ENCODE results near the gene ACP1. TPM values are rescaled to one million over a fixed set of nuclear protein-coding genes. Genes with fewer than 3 reads are reported as not detected.

The ACP1 gene
- total and polyA plus RNA-seq, 5 donors from 2014 or later: 77.2 to 175 (median 166) TPM

- peaks cover 0 to 1% (median 0%) of the 10 kb centered on the region in 7 donors for H3K9me3 Mint-ChIP-seq
- H3K4me1 ChIP-seq (ENCODE audit: control insufficient read depth, insufficient read depth, low read length, poor library complexity, severe bottlenecking): peaks cover 22% of the 10 kb centered on the region
Observed at GRCh38 chr2:287911-288757, 23.4 kb downstream of the ACP1 start, which contains the start of gene ALKAL2. TSS of gene ALKAL2 (minus strand) at chr2:288091. CDS start at chr2:287835, 256 bp downstream.

GRCh38 chr2:288758-289361, 24.1 kb downstream of the ACP1 start:
- Histone ChIP-seq H3K27ac (ENCODE audit: insufficient read depth, low read length, poor library complexity, severe bottlenecking) (no peak overlapping the region), H3K4me1 (ENCODE audit: control insufficient read depth, insufficient read depth, low read length, poor library complexity, severe bottlenecking) (peaks cover 22% of the 10 kb centered on the region), H3K4me3 (ENCODE audit: low read depth, low read length) (no peak overlapping the region), H3K9me3 (ENCODE audit: control insufficient read depth in 2 of 2, low read length in 2 of 2) (no peaks in the 10 kb centered on the region), H3K36me3 (ENCODE audit: control insufficient read depth, insufficient read depth, low read length) (no peaks in the 10 kb centered on the region), H3K27me3 (ENCODE audit: control insufficient read depth, insufficient read depth, low read length) (peaks cover 24% of the 10 kb centered on the region)
- Mint-ChIP-seq H3K9me3 (peaks cover 0 to 1% (median 0%) of the 10 kb centered on the region in 7 donors), H3K27ac (no peak overlapping the region), H3K36me3 (peaks cover 6% of the 10 kb centered on the region), H3K27me3 (peaks cover 53% of the 10 kb centered on the region), H3K4me1 (peaks cover 0 to 12% (median 1%) of the 10 kb centered on the region in 4 donors), H3K4me3 (no peak overlapping the region)
- DNase-seq (peak in 1 of 3 donors; percentile 47), ATAC-seq (ENCODE audit: low read depth in 2 of 2) (no peak)

More at GRCh38 chr2:287911-288757, 23.4 kb downstream of the ACP1 start, which contains the start of gene ALKAL2:
- no peaks in the 10 kb centered on the region for H3K9me3 ChIP-seq (ENCODE audit: control insufficient read depth in 2 of 2, low read length in 2 of 2)
- Mint-ChIP-seq H3K27ac (no peak within 1 kb of the TSS), H3K36me3 (peaks cover 10% of the 10 kb centered on the region), H3K4me3 (peak within 1 kb of the TSS in 3 of 4 donors; percentile 13 to 65 (median 50)), H3K27me3 (peaks cover 52% of the 10 kb centered on the region), H3K4me1 (peaks cover 0 to 12% (median 1%) of the 10 kb centered on the region in 4 donors)
- ATAC-seq (ENCODE audit: low read depth in 2 of 2) (no peak), DNase-seq (peak in 1 of 3 donors; percentile 17)
- no peak within 1 kb of the TSS for H3K27ac ChIP-seq (ENCODE audit: insufficient read depth, low read length, poor library complexity, severe bottlenecking)
- H3K4me3 ChIP-seq (ENCODE audit: low read depth, low read length): no peak within 1 kb of the TSS
- no peaks in the 10 kb centered on the region for H3K36me3 ChIP-seq (ENCODE audit: control insufficient read depth, insufficient read depth, low read length)
- peaks cover 24% of the 10 kb centered on the region for H3K27me3 ChIP-seq (ENCODE audit: control insufficient read depth, insufficient read depth, low read length)

- peaks cover 0 to 1% (median 0%) of the 10 kb centered on the region in 7 donors for H3K9me3 Mint-ChIP-seq
- ATAC-seq (ENCODE audit: low read depth in 2 of 2) (no peak), DNase-seq (peak in 2 of 3 donors; percentile 20 to 32)
- peaks cover 0 to 12% (median 1%) of the 10 kb centered on the region in 4 donors for H3K4me1 Mint-ChIP-seq
- Histone ChIP-seq H3K36me3 (ENCODE audit: control insufficient read depth, insufficient read depth, low read length) (no peaks in the 10 kb centered on the region), H3K4me1 (ENCODE audit: control insufficient read depth, insufficient read depth, low read length, poor library complexity, severe bottlenecking) (peaks cover 22% of the 10 kb centered on the region), H3K27me3 (ENCODE audit: control insufficient read depth, insufficient read depth, low read length) (peaks cover 24% of the 10 kb centered on the region), H3K4me3 (ENCODE audit: low read depth, low read length) (peak overlapping the region; percentile 48), H3K9me3 (ENCODE audit: control insufficient read depth in 2 of 2, low read length in 2 of 2) (no peaks in the 10 kb centered on the region), H3K27ac (ENCODE audit: insufficient read depth, low read length, poor library complexity, severe bottlenecking) (no peak overlapping the region)
- no peak overlapping the region for H3K27ac Mint-ChIP-seq
- H3K36me3 Mint-ChIP-seq: peaks cover 6% of the 10 kb centered on the region
- H3K4me3 Mint-ChIP-seq: peak overlapping the region; percentile 52 to 82 (median 78)
- peaks cover 53% of the 10 kb centered on the region for H3K27me3 Mint-ChIP-seq
Observed at GRCh38 chr2:289362-290089, 24.8 kb downstream of the ACP1 start.

- peaks cover 6% of the 10 kb centered on the region for H3K36me3 Mint-ChIP-seq
- H3K36me3 ChIP-seq (ENCODE audit: control insufficient read depth, insufficient read depth, low read length): no peaks in the 10 kb centered on the region
- H3K27me3 Mint-ChIP-seq: peaks cover 53% of the 10 kb centered on the region
- no peaks in the 10 kb centered on the region for H3K9me3 ChIP-seq (ENCODE audit: control insufficient read depth in 2 of 2, low read length in 2 of 2)
- DNase-seq: peak; percentile 27 to 70 (median 44)
- no peak overlapping the region for H3K27ac ChIP-seq (ENCODE audit: insufficient read depth, low read length, poor library complexity, severe bottlenecking)
- H3K9me3 Mint-ChIP-seq: peaks cover 0 to 1% (median 0%) of the 10 kb centered on the region in 7 donors
- no peak for ATAC-seq (ENCODE audit: low read depth in 2 of 2)
- H3K4me1 ChIP-seq (ENCODE audit: control insufficient read depth, insufficient read depth, low read length, poor library complexity, severe bottlenecking): peaks cover 22% of the 10 kb centered on the region
- H3K4me1 Mint-ChIP-seq: peaks cover 0 to 12% (median 1%) of the 10 kb centered on the region in 4 donors
- H3K27me3 ChIP-seq (ENCODE audit: control insufficient read depth, insufficient read depth, low read length): peaks cover 24% of the 10 kb centered on the region
- H3K4me3 ChIP-seq (ENCODE audit: low read depth, low read length): peak overlapping the region; percentile 48
- H3K27ac Mint-ChIP-seq: no peak overlapping the region
- H3K4me3 Mint-ChIP-seq: peak overlapping the region; percentile 52 to 82 (median 78)
Observed at GRCh38 chr2:290090-290722, 25.5 kb downstream of the ACP1 start.

GRCh38 chr2:295090-295489, 30.3 kb downstream of the ACP1 start:
- Histone ChIP-seq H3K36me3 (ENCODE audit: control insufficient read depth, insufficient read depth, low read length) (no peaks in the 10 kb centered on the region), H3K27me3 (ENCODE audit: control insufficient read depth, insufficient read depth, low read length) (peaks cover 22% of the 10 kb centered on the region), H3K9me3 (ENCODE audit: control insufficient read depth in 2 of 2, low read length in 2 of 2) (no peaks in the 10 kb centered on the region), H3K27ac (ENCODE audit: insufficient read depth, low read length, poor library complexity, severe bottlenecking) (no peak overlapping the region), H3K4me1 (ENCODE audit: control insufficient read depth, insufficient read depth, low read length, poor library complexity, severe bottlenecking) (peaks cover 2% of the 10 kb centered on the region), H3K4me3 (ENCODE audit: low read depth, low read length) (no peak overlapping the region)
- H3K36me3 Mint-ChIP-seq: no peaks in the 10 kb centered on the region
- H3K4me1 Mint-ChIP-seq: peaks cover 0 to 1% (median under 1%) of the 10 kb centered on the region in 4 donors
- H3K27me3 Mint-ChIP-seq: peaks cover 33% of the 10 kb centered on the region
- DNase-seq (no peak), ATAC-seq (ENCODE audit: low read depth in 2 of 2) (no peak)
- H3K27ac Mint-ChIP-seq: no peak overlapping the region
- H3K4me3 Mint-ChIP-seq: no peak overlapping the region
- H3K9me3 Mint-ChIP-seq: peaks cover 0 to 14% (median 0%) of the 10 kb centered on the region in 7 donors

GRCh38 chr2:296354-296753, 31.6 kb downstream of the ACP1 start:
- H3K4me1 Mint-ChIP-seq: no peaks in the 10 kb centered on the region
- no peaks in the 10 kb centered on the region for H3K9me3 ChIP-seq (ENCODE audit: control insufficient read depth in 2 of 2, low read length in 2 of 2)
- no peak overlapping the region for H3K4me3 Mint-ChIP-seq
- H3K4me3 ChIP-seq (ENCODE audit: low read depth, low read length): no peak overlapping the region
- peaks cover 20% of the 10 kb centered on the region for H3K27me3 Mint-ChIP-seq
- no peak overlapping the region for H3K27ac ChIP-seq (ENCODE audit: insufficient read depth, low read length, poor library complexity, severe bottlenecking)
- no peaks in the 10 kb centered on the region for H3K4me1 ChIP-seq (ENCODE audit: control insufficient read depth, insufficient read depth, low read length, poor library complexity, severe bottlenecking)
- DNase-seq (no peak), ATAC-seq (ENCODE audit: low read depth in 2 of 2) (no peak)
- peaks cover 5% of the 10 kb centered on the region for H3K36me3 Mint-ChIP-seq
- peak overlapping the region in 1 of 3 donors; percentile 52 for H3K27ac Mint-ChIP-seq
- peaks cover 0 to 20% (median 4%) of the 10 kb centered on the region in 7 donors for H3K9me3 Mint-ChIP-seq
- no peaks in the 10 kb centered on the region for H3K36me3 ChIP-seq (ENCODE audit: control insufficient read depth, insufficient read depth, low read length)
- H3K27me3 ChIP-seq (ENCODE audit: control insufficient read depth, insufficient read depth, low read length): peaks cover 12% of the 10 kb centered on the region

- Mint-ChIP-seq H3K36me3 (peaks cover 5% of the 10 kb centered on the region), H3K4me1 (no peaks in the 10 kb centered on the region), H3K27ac (no peak overlapping the region), H3K27me3 (no peaks in the 10 kb centered on the region), H3K4me3 (no peak overlapping the region), H3K9me3 (peaks cover 0 to 11% (median 5%) of the 10 kb centered on the region in 7 donors)
- ATAC-seq (ENCODE audit: low read depth in 2 of 2) (no peak), DNase-seq (no peak)
- Histone ChIP-seq H3K4me3 (ENCODE audit: low read depth, low read length) (no peak overlapping the region), H3K9me3 (ENCODE audit: control insufficient read depth in 2 of 2, low read length in 2 of 2) (no peaks in the 10 kb centered on the region), H3K27me3 (ENCODE audit: control insufficient read depth, insufficient read depth, low read length) (no peaks in the 10 kb centered on the region), H3K27ac (ENCODE audit: insufficient read depth, low read length, poor library complexity, severe bottlenecking) (no peak overlapping the region), H3K4me1 (ENCODE audit: control insufficient read depth, insufficient read depth, low read length, poor library complexity, severe bottlenecking) (no peaks in the 10 kb centered on the region), H3K36me3 (ENCODE audit: control insufficient read depth, insufficient read depth, low read length) (no peaks in the 10 kb centered on the region)
Observed at GRCh38 chr2:305366-305765, 40.6 kb downstream of the ACP1 start.
